H1 (cell line): Measurements from ENCODE around the gene ARR3. TPM values are rescaled to one million over a fixed set of nuclear protein-coding genes. Genes with fewer than 3 reads are reported as not detected.

Experiments used
- BRCA1 ChIP-seq: IDR thresholded peaks from 2 replicates; pipeline ENCODE4 v1.6.1; 2012; ENCODE audit warnings: low read depth, low read length, improper control_type of control experiment
- CBX5 ChIP-seq: fragments of 300-800, 300-1000 bp; sonication (generic); IDR thresholded peaks from 2 replicates; pipeline ENCODE4 v1.7.1; 2016; ENCODE audit warnings: antibody characterized with exemption, low read length, low read depth
- CEBPB ChIP-seq: IDR thresholded peaks from 2 replicates; pipeline ENCODE4 v1.6.1; 2012; ENCODE audit warnings: low read depth, low read length
- CTBP2 ChIP-seq: IDR thresholded peaks from 2 replicates; pipeline ENCODE4 v1.7.0; 2011; ENCODE audit warnings: borderline replicate concordance, mild to moderate bottlenecking, moderate library complexity, mixed read lengths, low read length; ENCODE audit not compliant: insufficient read depth, insufficient read length
- PHF8 ChIP-seq: fragments of 200-600 bp; sonication (generic); conservative IDR thresholded peaks from 2 replicates; pipeline ENCODE4 v1.7.1; 2012; ENCODE audit warnings: low read depth, mild to moderate bottlenecking, inconsistent platforms, low read length, moderate library complexity
- RAD21 ChIP-seq, 2 experiments: IDR thresholded peaks in 1 of 2; conservative IDR thresholded peaks in 1 of 2; 2 replicates each; pipeline ENCODE4 v1.6.1; 2011; ENCODE audit warnings: low read depth in 2 of 2, low read length in 2 of 2, improper control_type of control experiment in 1 of 2, inconsistent platforms in 1 of 2, mild to moderate bottlenecking in 1 of 2, moderate library complexity in 1 of 2
- RFX5 ChIP-seq: IDR thresholded peaks from 2 replicates; pipeline ENCODE4 v1.6.1; 2011; ENCODE audit warnings: low read depth, low read length, improper control_type of control experiment, borderline replicate concordance
- SIX5 ChIP-seq: IDR thresholded peaks from 2 replicates; pipeline ENCODE4 v1.6.1; 2011; ENCODE audit warnings: mild to moderate bottlenecking, low read depth, low read length
- SUZ12 ChIP-seq: fragments of 200-600 bp; sonication (generic); IDR thresholded peaks from 2 replicates; pipeline ENCODE4 v1.6.1; 2012; ENCODE audit warnings: mild to moderate bottlenecking, inconsistent platforms, low read length, moderate library complexity, mixed read lengths
- TAF1 ChIP-seq: IDR thresholded peaks from 2 replicates; pipeline ENCODE4 v1.6.1; 2011; ENCODE audit warnings: mild to moderate bottlenecking, low read depth, low read length
- TAF7 ChIP-seq: optimal IDR thresholded peaks from 2 replicates; pipeline ENCODE3; 2011; ENCODE audit warnings: low read depth, mild to moderate bottlenecking, inconsistent platforms, low read length, moderate library complexity, borderline replicate concordance
- polyA plus RNA-seq, 7 experiments: library from polyadenylated mRNA; depleted of rRNA in 3 of 7; stranded (reverse) in 5 of 7; unstranded in 2 of 7; fragments of >200 nt in 5 of 7; fragments of 200-250 nt in 2 of 7; gene quantifications; 1 replicate in 5 of 7; 2 replicates in 1 of 7; 4 replicates in 1 of 7; pipeline versions ENCODE4 v1.2.1 to v1.2.3, GENCODE V29; 2011 to 2013; ENCODE audit warnings: missing spikeins in 2 of 7, mixed read lengths in 2 of 7
- total RNA-seq: library from RNA; stranded (reverse); fragmentation: NEBNext Ultra II Directional; extraction: Animal tissue kit (Norgen Biotek cat#: 25700); gene quantifications from 2 replicates; pipeline ENCODE4 v1.2.1, GENCODE V29; 2021
- TF ChIP-seq, protein P1 (sequence below): fragments of 300-600 bp; sonication (generic); IDR thresholded peaks from 2 replicates; pipeline ENCODE4 v1.7.1; 2012; ENCODE audit warnings: low read length, moderate library complexity, mild to moderate bottlenecking, inconsistent platforms; ENCODE audit not compliant: insufficient replicate concordance

Gene ARR3
- total and polyA plus RNA-seq, 2 of the 8 experiments (the other 6 are each of a cell fraction or from before 2014, with no cell fraction given), result not detected

DNA sequence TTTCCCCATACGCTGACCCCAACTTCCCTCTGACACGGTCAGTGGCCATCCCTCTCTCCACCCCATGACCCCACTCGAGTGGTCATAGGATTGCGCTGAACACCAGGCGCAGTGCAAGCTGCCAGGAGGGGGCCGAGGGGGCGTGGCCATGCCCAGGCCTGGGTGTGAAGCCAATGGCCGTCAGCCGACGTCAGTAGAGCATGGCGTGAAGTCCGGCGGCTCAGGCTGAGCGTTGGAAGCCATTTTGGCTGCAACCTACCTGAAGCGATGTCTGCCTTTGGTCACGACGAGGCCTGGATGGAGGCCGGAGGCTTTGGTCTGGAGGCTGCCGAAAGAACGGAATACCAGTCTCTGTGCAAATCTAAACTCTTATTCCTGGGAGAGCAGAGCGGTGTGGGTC lies 13.8 kb downstream of the ARR3 start, which contains the start of gene RAB41 (continued):
- TF ChIP-seq, protein P1, sequence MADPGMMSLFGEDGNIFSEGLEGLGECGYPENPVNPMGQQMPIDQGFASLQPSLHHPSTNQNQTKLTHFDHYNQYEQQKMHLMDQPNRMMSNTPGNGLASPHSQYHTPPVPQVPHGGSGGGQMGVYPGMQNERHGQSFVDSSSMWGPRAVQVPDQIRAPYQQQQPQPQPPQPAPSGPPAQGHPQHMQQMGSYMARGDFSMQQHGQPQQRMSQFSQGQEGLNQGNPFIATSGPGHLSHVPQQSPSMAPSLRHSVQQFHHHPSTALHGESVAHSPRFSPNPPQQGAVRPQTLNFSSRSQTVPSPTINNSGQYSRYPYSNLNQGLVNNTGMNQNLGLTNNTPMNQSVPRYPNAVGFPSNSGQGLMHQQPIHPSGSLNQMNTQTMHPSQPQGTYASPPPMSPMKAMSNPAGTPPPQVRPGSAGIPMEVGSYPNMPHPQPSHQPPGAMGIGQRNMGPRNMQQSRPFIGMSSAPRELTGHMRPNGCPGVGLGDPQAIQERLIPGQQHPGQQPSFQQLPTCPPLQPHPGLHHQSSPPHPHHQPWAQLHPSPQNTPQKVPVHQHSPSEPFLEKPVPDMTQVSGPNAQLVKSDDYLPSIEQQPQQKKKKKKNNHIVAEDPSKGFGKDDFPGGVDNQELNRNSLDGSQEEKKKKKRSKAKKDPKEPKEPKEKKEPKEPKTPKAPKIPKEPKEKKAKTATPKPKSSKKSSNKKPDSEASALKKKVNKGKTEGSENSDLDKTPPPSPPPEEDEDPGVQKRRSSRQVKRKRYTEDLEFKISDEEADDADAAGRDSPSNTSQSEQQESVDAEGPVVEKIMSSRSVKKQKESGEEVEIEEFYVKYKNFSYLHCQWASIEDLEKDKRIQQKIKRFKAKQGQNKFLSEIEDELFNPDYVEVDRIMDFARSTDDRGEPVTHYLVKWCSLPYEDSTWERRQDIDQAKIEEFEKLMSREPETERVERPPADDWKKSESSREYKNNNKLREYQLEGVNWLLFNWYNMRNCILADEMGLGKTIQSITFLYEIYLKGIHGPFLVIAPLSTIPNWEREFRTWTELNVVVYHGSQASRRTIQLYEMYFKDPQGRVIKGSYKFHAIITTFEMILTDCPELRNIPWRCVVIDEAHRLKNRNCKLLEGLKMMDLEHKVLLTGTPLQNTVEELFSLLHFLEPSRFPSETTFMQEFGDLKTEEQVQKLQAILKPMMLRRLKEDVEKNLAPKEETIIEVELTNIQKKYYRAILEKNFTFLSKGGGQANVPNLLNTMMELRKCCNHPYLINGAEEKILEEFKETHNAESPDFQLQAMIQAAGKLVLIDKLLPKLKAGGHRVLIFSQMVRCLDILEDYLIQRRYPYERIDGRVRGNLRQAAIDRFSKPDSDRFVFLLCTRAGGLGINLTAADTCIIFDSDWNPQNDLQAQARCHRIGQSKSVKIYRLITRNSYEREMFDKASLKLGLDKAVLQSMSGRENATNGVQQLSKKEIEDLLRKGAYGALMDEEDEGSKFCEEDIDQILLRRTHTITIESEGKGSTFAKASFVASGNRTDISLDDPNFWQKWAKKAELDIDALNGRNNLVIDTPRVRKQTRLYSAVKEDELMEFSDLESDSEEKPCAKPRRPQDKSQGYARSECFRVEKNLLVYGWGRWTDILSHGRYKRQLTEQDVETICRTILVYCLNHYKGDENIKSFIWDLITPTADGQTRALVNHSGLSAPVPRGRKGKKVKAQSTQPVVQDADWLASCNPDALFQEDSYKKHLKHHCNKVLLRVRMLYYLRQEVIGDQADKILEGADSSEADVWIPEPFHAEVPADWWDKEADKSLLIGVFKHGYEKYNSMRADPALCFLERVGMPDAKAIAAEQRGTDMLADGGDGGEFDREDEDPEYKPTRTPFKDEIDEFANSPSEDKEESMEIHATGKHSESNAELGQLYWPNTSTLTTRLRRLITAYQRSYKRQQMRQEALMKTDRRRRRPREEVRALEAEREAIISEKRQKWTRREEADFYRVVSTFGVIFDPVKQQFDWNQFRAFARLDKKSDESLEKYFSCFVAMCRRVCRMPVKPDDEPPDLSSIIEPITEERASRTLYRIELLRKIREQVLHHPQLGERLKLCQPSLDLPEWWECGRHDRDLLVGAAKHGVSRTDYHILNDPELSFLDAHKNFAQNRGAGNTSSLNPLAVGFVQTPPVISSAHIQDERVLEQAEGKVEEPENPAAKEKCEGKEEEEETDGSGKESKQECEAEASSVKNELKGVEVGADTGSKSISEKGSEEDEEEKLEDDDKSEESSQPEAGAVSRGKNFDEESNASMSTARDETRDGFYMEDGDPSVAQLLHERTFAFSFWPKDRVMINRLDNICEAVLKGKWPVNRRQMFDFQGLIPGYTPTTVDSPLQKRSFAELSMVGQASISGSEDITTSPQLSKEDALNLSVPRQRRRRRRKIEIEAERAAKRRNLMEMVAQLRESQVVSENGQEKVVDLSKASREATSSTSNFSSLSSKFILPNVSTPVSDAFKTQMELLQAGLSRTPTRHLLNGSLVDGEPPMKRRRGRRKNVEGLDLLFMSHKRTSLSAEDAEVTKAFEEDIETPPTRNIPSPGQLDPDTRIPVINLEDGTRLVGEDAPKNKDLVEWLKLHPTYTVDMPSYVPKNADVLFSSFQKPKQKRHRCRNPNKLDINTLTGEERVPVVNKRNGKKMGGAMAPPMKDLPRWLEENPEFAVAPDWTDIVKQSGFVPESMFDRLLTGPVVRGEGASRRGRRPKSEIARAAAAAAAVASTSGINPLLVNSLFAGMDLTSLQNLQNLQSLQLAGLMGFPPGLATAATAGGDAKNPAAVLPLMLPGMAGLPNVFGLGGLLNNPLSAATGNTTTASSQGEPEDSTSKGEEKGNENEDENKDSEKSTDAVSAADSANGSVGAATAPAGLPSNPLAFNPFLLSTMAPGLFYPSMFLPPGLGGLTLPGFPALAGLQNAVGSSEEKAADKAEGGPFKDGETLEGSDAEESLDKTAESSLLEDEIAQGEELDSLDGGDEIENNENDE, result no peak
- TF ChIP-seq SUZ12 (no peak), CBX5 (no peak), CTBP2 (no peak), SIX5 (no peak), TAF1 (no peak), CEBPB (no peak), TAF7 (no peak), BRCA1 (no peak), PHF8 (no peak), RFX5 (no peak), RAD21 (IDR thresholded peaks at IDR 0.05 in 1 of 2, conservative IDR thresholded peaks at IDR 0.05 in 1 of 2; ENCODE audit: low read depth in 2 of 2, low read length in 2 of 2) (no peak)
